Measurements from ENCODE around the gene R3HDML. TPM values are rescaled to one million over a fixed set of nuclear protein-coding genes. Genes with fewer than 3 reads are reported as not detected.
"Not testable (repeated sequence)": the region's sequence is repeated elsewhere in the genome, so short reads cannot be mapped to it uniquely, and the experiment has no call there.

R3HDML gene, protein sequence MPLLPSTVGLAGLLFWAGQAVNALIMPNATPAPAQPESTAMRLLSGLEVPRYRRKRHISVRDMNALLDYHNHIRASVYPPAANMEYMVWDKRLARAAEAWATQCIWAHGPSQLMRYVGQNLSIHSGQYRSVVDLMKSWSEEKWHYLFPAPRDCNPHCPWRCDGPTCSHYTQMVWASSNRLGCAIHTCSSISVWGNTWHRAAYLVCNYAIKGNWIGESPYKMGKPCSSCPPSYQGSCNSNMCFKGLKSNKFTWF
- total RNA-seq: not detected
- polyA plus RNA-seq (ENCODE audit: insufficient read depth in 1 of 8, insufficient read length in 8 of 8, low replicate concordance in 1 of 8): not detected
- long read RNA-seq, donor 1: 0 reads
- long read RNA-seq, donor 2: 0 reads
- long read RNA-seq, donor 3: 0 reads
- long read RNA-seq, donor 4: 0 reads
- long read RNA-seq, donor 5: 0 reads
- long read RNA-seq, donor 6: 0 reads
- long read RNA-seq, donor 7: 0 reads
- long read RNA-seq, donor 8: 0 reads
- long read RNA-seq, donor 9: 0 reads
- long read RNA-seq, donor 10: 0 reads
- long read RNA-seq, donor 11: 0 reads

DNA sequence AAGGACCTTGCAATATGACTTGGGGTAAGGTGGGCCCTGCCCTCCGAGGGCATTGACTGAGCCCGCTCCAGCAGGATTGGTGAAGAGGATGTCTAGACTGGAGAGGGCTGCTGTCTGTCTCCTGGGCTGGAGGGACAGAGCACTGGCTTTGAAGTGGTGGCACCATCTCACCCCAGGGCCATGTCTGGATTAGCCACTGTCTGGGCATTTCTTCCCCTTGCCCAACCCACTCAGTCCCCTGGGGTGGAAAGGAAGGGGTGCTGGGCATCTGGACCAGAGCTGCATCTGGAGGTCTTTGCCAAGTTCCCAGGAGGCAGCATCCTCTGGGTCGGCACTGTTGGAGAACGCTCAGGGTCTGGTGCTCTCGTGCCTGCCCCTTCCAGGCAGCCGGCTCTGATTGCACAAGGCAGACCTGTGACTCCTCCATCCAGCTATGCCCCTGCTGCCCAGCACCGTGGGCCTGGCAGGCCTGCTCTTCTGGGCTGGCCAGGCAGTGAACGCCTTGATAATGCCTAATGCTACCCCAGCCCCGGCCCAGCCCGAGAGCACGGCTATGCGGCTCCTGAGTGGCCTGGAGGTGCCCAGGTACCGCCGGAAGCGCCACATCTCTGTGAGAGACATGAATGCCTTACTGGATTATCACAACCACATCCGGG is at the start of gene R3HDML:
Gene R3HDML, plus strand, starts transcription at position 319 of the 656 bp plus-strand sequence. Its CDS starts 115 bp downstream, at position 434.
- WGBS (ENCODE audit: insufficient coverage): 82% methylated on average over 15 of the region's 16 CpGs
- Histone ChIP-seq H3K9me3 (replicated peaks; ENCODE audit: control insufficient read depth, low read depth, low read length) (no peaks in the 10 kb centered on the region), H3K4me3 (ENCODE audit: low read length) (no peak within 1 kb of the TSS)

DNA sequence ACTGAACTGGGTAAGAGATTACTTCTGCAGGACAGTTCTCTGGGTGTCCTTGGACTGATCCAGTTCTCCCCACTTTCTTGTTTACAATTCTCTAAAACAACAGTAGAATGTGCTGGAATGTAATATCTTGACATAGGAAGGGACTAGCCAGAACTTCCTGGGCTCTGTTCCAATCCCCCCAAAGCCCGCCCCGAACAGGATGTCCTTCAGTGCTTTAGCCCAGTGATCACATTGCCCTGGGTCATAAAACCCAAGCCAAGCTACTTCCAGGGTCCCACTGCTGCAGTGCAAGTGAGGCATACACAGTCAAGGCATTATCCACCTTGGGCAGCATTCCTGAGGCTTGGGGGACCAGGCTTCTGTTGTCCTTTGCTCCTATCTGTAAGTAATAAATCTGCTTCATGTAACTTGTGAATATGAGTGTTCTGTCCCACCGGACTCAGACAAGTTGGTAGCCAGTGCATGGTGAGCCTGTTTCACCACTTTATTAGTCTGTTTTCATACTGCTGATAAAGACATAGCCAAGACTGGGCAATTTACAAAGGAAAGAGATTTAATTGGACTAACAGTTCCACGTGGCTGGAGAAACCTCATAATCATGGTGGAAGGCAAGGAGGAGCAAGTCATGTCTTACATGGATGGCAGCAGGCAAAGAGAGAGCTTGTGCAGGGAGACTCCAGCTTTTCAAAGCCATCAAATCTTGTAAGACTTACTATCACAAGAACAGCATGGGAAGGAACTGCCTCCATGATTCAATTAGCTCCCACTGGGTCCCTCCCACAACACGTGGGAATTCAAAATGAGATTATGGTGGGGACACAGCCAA is 49.4 kb upstream of the R3HDML start:
- H3K9me3 ChIP-seq (replicated peaks; ENCODE audit: control insufficient read depth, low read depth, low read length): no peaks in the 10 kb centered on the region
- H3K27ac ChIP-seq (ENCODE audit: low read length): no peak overlapping the region
- DNase-seq: no peak
- no peaks in the 10 kb centered on the region for H3K4me1 ChIP-seq (ENCODE audit: control insufficient read depth, insufficient read depth, low read length)
- H3K4me3 ChIP-seq (ENCODE audit: low read length): no peak overlapping the region
- no peaks in the 10 kb centered on the region for H3K27me3 ChIP-seq (ENCODE audit: control insufficient read depth, insufficient read depth, low read length)
- 52% methylated on average over 3 of the region's 5 CpGs for WGBS (ENCODE audit: insufficient coverage)
- H3K36me3 ChIP-seq (ENCODE audit: control insufficient read depth, insufficient read depth, low read length): no peaks in the 10 kb centered on the region

More for the DNA sequence above, at the start of gene R3HDML:
- Histone ChIP-seq H3K4me1 (ENCODE audit: control insufficient read depth, insufficient read depth, low read length) (no peaks in the 10 kb centered on the region), H3K27ac (ENCODE audit: low read length) (no peak within 1 kb of the TSS), H3K27me3 (ENCODE audit: control insufficient read depth, insufficient read depth, low read length) (peaks cover 10% of the 10 kb centered on the region), H3K36me3 (ENCODE audit: control insufficient read depth, insufficient read depth, low read length) (no peaks in the 10 kb centered on the region)
- no peak for DNase-seq

DNA sequence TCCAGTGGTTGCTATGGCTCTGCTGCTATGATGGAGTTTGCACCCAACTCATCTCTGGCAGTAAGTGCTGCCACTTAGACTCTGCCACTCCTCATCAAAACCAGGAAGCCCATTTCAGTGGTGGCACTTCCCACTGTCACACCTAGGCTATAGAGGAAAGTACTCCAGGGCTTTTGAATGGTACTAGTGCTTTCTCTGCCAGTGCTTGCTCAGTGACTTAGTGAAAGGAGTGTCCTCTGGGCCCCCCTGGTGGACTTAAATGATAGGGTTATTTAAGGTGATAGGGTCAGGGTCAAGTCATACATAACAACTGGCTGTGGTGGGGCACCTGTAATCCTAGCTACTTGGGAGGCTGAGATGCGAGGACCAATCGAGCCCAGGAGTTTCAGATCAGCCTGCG is 48.6 kb upstream of the R3HDML start:
- Histone ChIP-seq H3K27ac (ENCODE audit: low read length) (no peak overlapping the region), H3K9me3 (replicated peaks; ENCODE audit: control insufficient read depth, low read depth, low read length) (no peaks in the 10 kb centered on the region), H3K27me3 (ENCODE audit: control insufficient read depth, insufficient read depth, low read length) (no peaks in the 10 kb centered on the region), H3K36me3 (ENCODE audit: control insufficient read depth, insufficient read depth, low read length) (no peaks in the 10 kb centered on the region), H3K4me3 (ENCODE audit: low read length) (no peak overlapping the region), H3K4me1 (ENCODE audit: control insufficient read depth, insufficient read depth, low read length) (no peaks in the 10 kb centered on the region)
- no CpG with 5 or more reads among the region's 3 CpGs for WGBS (ENCODE audit: insufficient coverage)
- DNase-seq: no peak

DNA sequence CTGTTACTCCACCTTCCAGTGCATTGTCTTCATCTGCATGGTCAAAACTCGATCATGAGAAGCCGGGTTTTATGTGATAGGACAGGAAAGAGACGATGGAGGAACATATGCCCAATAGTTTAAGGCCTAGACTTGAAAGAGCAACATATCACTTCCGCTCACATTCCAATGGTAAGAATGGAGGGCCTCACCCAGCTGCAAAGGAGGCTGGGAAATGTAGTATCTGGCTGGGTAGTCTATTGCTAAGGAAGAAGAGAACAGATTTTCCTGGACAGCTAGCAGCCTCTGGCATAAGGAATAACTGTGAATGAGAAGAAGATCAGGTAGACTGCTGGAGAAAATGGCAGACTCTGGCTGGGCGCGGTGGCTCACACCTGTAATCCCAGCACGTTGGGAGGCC is 45.1 kb upstream of the R3HDML start:
- DNase-seq: no peak
- 60% methylated on average over 1 of the region's 7 CpGs for WGBS (ENCODE audit: insufficient coverage)
- Histone ChIP-seq H3K9me3 (replicated peaks; ENCODE audit: control insufficient read depth, low read depth, low read length) (no peaks in the 10 kb centered on the region), H3K27me3 (ENCODE audit: control insufficient read depth, insufficient read depth, low read length) (no peaks in the 10 kb centered on the region), H3K4me1 (ENCODE audit: control insufficient read depth, insufficient read depth, low read length) (no peaks in the 10 kb centered on the region), H3K27ac (ENCODE audit: low read length) (no peak overlapping the region), H3K36me3 (ENCODE audit: control insufficient read depth, insufficient read depth, low read length) (no peaks in the 10 kb centered on the region), H3K4me3 (ENCODE audit: low read length) (no peak overlapping the region)

DNA sequence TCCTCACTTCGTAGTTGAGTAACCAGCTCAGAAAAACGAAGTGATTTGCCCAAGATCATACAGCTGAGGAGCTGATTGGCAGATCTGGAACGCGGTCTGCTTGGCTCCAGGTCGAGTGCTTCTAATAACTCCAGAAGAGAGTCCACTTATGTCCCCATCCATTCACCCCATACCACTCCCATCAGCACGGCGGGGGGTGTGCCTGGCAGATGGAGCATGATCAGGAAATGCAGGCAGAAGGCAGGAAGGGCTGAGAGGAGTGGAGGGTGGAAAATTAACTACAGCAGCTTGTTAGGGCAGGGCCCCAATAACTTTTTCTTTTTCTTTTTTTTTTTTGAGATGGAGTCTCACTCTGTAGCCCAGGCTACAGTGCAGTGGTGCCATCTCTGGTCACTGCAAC is 40.8 kb upstream of the R3HDML start:
- 88% methylated on average over 2 of the region's 7 CpGs for WGBS (ENCODE audit: insufficient coverage)
- Histone ChIP-seq H3K36me3 (ENCODE audit: control insufficient read depth, insufficient read depth, low read length) (no peaks in the 10 kb centered on the region), H3K4me3 (ENCODE audit: low read length) (no peak overlapping the region), H3K9me3 (replicated peaks; ENCODE audit: control insufficient read depth, low read depth, low read length) (no peaks in the 10 kb centered on the region), H3K27me3 (ENCODE audit: control insufficient read depth, insufficient read depth, low read length) (no peaks in the 10 kb centered on the region), H3K4me1 (ENCODE audit: control insufficient read depth, insufficient read depth, low read length) (no peaks in the 10 kb centered on the region), H3K27ac (ENCODE audit: low read length) (no peak overlapping the region)
- DNase-seq: no peak

DNA sequence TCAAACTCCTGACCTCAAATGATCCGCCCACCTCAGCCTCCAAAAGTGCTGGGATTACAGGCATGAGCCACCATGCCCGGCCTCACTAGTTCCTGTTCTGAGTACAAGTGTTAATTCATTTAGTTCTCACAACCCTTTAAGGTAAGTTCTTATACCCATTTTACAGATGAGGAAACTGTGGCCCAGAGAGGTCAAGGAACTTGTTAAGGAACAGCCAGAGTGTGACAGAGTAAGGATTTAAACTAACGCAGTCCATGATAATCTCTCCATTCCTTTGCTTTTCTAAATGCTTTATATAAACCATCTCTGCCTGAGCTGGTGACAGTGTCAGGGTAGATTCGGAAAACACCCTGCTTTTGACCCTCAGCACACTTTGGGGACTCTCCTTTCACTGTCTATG is 39.1 kb upstream of the R3HDML start:
- H3K36me3 ChIP-seq (ENCODE audit: control insufficient read depth, insufficient read depth, low read length): no peaks in the 10 kb centered on the region
- H3K4me1 ChIP-seq (ENCODE audit: control insufficient read depth, insufficient read depth, low read length): no peaks in the 10 kb centered on the region
- no peak for DNase-seq
- H3K4me3 ChIP-seq (ENCODE audit: low read length): no peak overlapping the region
- no peaks in the 10 kb centered on the region for H3K9me3 ChIP-seq (replicated peaks; ENCODE audit: control insufficient read depth, low read depth, low read length)
- H3K27ac ChIP-seq (ENCODE audit: low read length): no peak overlapping the region
- H3K27me3 ChIP-seq (ENCODE audit: control insufficient read depth, insufficient read depth, low read length): no peaks in the 10 kb centered on the region
- WGBS (ENCODE audit: insufficient coverage): 83% methylated on average over 1 of the region's 4 CpGs

DNA sequence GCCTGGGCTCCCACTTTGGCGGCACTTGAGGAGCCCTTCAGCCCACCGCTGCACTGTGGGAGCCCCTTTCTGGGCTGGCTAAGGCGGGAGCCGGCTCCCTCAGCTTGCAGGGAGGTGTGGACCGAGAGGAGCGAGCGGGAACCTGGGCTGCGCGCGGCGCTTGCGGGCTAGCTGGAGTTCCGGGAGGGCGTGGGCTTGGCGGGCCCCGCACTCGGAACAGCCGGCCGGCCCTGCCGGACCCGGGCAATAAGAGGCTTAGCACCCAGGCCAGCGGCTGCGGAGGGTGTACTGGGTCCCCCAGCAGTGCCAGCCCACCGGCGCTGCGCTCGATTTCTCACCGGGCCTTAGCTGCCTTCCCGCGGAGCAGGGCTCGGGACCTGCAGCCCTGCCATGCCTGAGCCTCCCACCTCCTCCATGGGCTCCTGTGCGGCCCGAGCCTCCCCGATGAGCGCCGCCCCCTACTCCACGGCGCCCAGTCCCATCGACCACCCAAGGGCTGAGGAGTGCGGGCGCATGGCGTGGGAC is 37.8 kb upstream of the R3HDML start:
- H3K4me1 ChIP-seq (ENCODE audit: control insufficient read depth, insufficient read depth, low read length); H3K27me3 ChIP-seq (ENCODE audit: control insufficient read depth, insufficient read depth, low read length); H3K4me3 ChIP-seq (ENCODE audit: low read length); H3K36me3 ChIP-seq (ENCODE audit: control insufficient read depth, insufficient read depth, low read length); H3K27ac ChIP-seq (ENCODE audit: low read length); DNase-seq; H3K9me3 ChIP-seq (replicated peaks; ENCODE audit: control insufficient read depth, low read depth, low read length): not testable (repeated sequence)
- 92% methylated on average over 26 of the region's 42 CpGs for WGBS (ENCODE audit: insufficient coverage)

DNA sequence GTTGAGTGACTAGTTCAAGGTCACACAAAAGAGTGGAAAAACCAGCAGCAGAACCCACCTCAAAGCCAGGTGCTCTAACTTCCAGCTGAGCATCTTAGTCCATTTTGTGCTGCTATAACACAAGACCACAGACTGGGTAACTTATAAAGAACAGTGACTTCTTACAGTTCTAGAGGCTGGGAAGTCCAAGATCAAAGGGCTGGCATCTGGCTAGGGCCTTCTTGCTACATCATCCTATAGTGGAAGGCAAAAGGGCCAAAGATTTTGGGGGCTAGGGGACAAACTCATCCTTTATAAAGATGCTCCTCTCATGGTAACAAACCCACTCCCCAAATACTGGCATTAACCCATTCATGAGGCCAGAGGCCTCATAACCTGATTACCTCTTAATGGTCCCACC is 35.6 kb upstream of the R3HDML start:
- H3K4me1 ChIP-seq (ENCODE audit: control insufficient read depth, insufficient read depth, low read length): no peaks in the 10 kb centered on the region
- H3K27ac ChIP-seq (ENCODE audit: low read length): no peak overlapping the region
- H3K36me3 ChIP-seq (ENCODE audit: control insufficient read depth, insufficient read depth, low read length): no peaks in the 10 kb centered on the region
- no peaks in the 10 kb centered on the region for H3K27me3 ChIP-seq (ENCODE audit: control insufficient read depth, insufficient read depth, low read length)
- H3K9me3 ChIP-seq (replicated peaks; ENCODE audit: control insufficient read depth, low read depth, low read length): no peaks in the 10 kb centered on the region
- no peak for DNase-seq
- no peak overlapping the region for H3K4me3 ChIP-seq (ENCODE audit: low read length)

DNA sequence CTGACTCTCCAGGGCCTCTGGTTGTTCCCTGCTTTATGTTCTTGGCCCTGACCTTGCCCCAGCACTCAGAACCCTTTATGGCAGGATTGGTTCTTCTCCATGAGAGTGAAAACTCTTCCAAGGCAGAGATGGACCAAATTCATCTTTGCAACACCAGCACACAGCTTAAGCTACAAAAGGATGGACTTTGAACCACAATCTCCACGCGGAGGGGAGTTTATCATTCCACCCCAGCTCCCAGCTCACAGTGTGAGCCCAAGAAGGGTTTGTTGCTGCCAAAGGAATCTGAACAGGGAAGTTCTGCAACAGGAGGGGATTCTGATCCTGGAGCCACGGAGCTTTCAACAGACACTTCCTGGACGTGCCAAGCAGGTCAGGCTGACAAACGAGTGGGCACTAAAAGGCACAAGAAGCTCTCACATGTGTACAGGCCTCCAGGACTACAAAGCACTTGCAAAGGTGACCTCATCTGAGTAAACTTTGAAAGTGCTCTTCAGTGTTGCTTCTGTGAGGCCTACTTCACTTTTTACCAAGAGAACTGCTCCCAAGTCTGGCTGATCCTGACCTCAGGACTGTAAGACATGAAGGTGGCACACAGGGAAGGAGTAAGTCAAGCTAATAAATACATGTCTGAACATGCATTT is 34.7 kb upstream of the R3HDML start:
- Histone ChIP-seq H3K27me3 (ENCODE audit: control insufficient read depth, insufficient read depth, low read length) (no peaks in the 10 kb centered on the region), H3K9me3 (replicated peaks; ENCODE audit: control insufficient read depth, low read depth, low read length) (no peaks in the 10 kb centered on the region), H3K27ac (ENCODE audit: low read length) (no peak overlapping the region), H3K4me3 (ENCODE audit: low read length) (no peak overlapping the region), H3K4me1 (ENCODE audit: control insufficient read depth, insufficient read depth, low read length) (no peaks in the 10 kb centered on the region), H3K36me3 (ENCODE audit: control insufficient read depth, insufficient read depth, low read length) (no peaks in the 10 kb centered on the region)
- no peak for DNase-seq
- 46% methylated on average over 2 of the region's 5 CpGs for WGBS (ENCODE audit: insufficient coverage)

All from muscle of leg (tissue), 16 donors.